Liver (tissue), 9 donors: ENCODE measurements around the gene PDZRN4. TPM values are rescaled to one million over a fixed set of nuclear protein-coding genes. Genes with fewer than 3 reads are reported as not detected.

Source experiments
- DNase-seq: peaks from one replicate; pipeline ENCODE4 v3.0.0-alpha.2; 2017; ENCODE audit warnings: low spot score
- H3K27ac ChIP-seq, 2 donors: one replicate each; pipeline ENCODE4 v1.7.0; 2013; ENCODE audit warnings: inconsistent platforms in 2 of 2, low read length in 2 of 2, control low read depth in 1 of 2, low read depth in 1 of 2, mild to moderate bottlenecking in 1 of 2
- H3K27me3 ChIP-seq, 4 donors: one replicate each; pipeline versions ENCODE4 v1.6.1 to v1.7.0; 2013; ENCODE audit warnings: low read length in 3 of 4, inconsistent platforms in 1 of 4, mild to moderate bottlenecking in 1 of 4, moderate library complexity in 1 of 4; ENCODE audit not compliant: control insufficient read depth in 4 of 4, insufficient read depth in 4 of 4
- H3K36me3 ChIP-seq, 4 donors: one replicate each; pipeline versions ENCODE4 v1.6.1 to v1.7.0; 2013; ENCODE audit warnings: low read length in 3 of 4, mild to moderate bottlenecking in 3 of 4, low read depth in 1 of 4, moderate library complexity in 1 of 4; ENCODE audit not compliant: control insufficient read depth in 4 of 4, insufficient read depth in 3 of 4
- H3K4me1 ChIP-seq, 4 donors: one replicate each; pipeline versions ENCODE4 v1.6.1 to v1.7.0; 2013; ENCODE audit warnings: low read length in 3 of 4, mild to moderate bottlenecking in 3 of 4, moderate library complexity in 1 of 4; ENCODE audit not compliant: control insufficient read depth in 4 of 4, insufficient read depth in 4 of 4
- H3K4me3 ChIP-seq, 3 donors: one replicate each; pipeline versions ENCODE4 v1.6.1 to v1.7.0; 2013; ENCODE audit warnings: low read length in 3 of 3, control low read depth in 1 of 3, low read depth in 1 of 3, mild to moderate bottlenecking in 1 of 3
- H3K9ac ChIP-seq, 2 donors: one replicate each; pipeline ENCODE4 v1.7.0; 2013; ENCODE audit warnings: low read length in 2 of 2, mild to moderate bottlenecking in 2 of 2, moderate library complexity in 2 of 2, control low read depth in 1 of 2, low read depth in 1 of 2
- H3K9me3 ChIP-seq, 4 donors: one replicate each; pipeline versions ENCODE4 v1.6.1 to v1.7.0; 2013; ENCODE audit warnings: low read length in 3 of 4; ENCODE audit not compliant: control insufficient read depth in 4 of 4
- EGR1 ChIP-seq, 2 donors: IDR thresholded peaks; 2 replicates each; pipeline ENCODE4 v1.6.1; 2016 to 2018; ENCODE audit warnings: antibody characterized with exemption in 2 of 2, low read depth in 2 of 2
- FOXA1 ChIP-seq: IDR thresholded peaks from 2 replicates; pipeline ENCODE4 v1.6.1; 2016; ENCODE audit warnings: antibody characterized with exemption
- FOXA2 ChIP-seq: IDR thresholded peaks from 2 replicates; pipeline ENCODE4 v1.6.1; 2016; ENCODE audit warnings: antibody characterized with exemption
- GABPA ChIP-seq, 2 donors: IDR thresholded peaks in 1 of 2; conservative IDR thresholded peaks in 1 of 2; 2 replicates each; pipeline ENCODE4 v1.6.1; 2016; ENCODE audit warnings: antibody characterized with exemption in 2 of 2, mild to moderate bottlenecking in 1 of 2, moderate library complexity in 1 of 2
- HNF4A ChIP-seq, 2 donors: conservative IDR thresholded peaks; 2 replicates each; pipeline ENCODE4 v1.6.1; 2016; ENCODE audit warnings: antibody characterized with exemption in 2 of 2, mild to moderate bottlenecking in 2 of 2
- HNF4G ChIP-seq: IDR thresholded peaks from 2 replicates; pipeline ENCODE4 v1.6.1; 2016; ENCODE audit warnings: antibody characterized with exemption
- JUND ChIP-seq, 2 donors: IDR thresholded peaks; 2 replicates each; pipeline ENCODE4 v1.6.1; 2016; ENCODE audit warnings: antibody characterized with exemption in 2 of 2
- NR2F2 ChIP-seq: IDR thresholded peaks from 2 replicates; pipeline ENCODE4 v1.6.1; 2016; ENCODE audit warnings: antibody characterized with exemption
- RAD21 ChIP-seq, 2 donors: IDR thresholded peaks; 2 replicates each; pipeline ENCODE4 v1.6.1; 2016; ENCODE audit warnings: antibody characterized with exemption in 2 of 2, mild to moderate bottlenecking in 2 of 2
- RXRA ChIP-seq, 2 donors: IDR thresholded peaks; 2 replicates each; pipeline ENCODE4 v1.6.1; 2017 to 2018; ENCODE audit warnings: antibody characterized with exemption in 2 of 2, mild to moderate bottlenecking in 1 of 2
- SP1 ChIP-seq: IDR thresholded peaks from 2 replicates; pipeline ENCODE4 v1.6.1; 2018; ENCODE audit warnings: antibody characterized with exemption, mild to moderate bottlenecking
- TAF1 ChIP-seq: conservative IDR thresholded peaks from 2 replicates; pipeline ENCODE4 v1.6.1; 2016; ENCODE audit warnings: antibody characterized with exemption, mild to moderate bottlenecking
- WGBS: extraction: QIAGEN DNeasy Blood & Tissue Kit; methylation state at CpG from one replicate; pipeline ENCODE4 v1.1.7; 2013; 5-methylcytosine and 5-hydroxymethylcytosine counted together
- polyA plus RNA-seq, 2 donors: library from polyadenylated mRNA; stranded (reverse) in 1 of 2; unstranded in 1 of 2; fragments of 200-250 nt in 1 of 2; fragments of >200 nt in 1 of 2; fragmentation: Nextera tagmentation in 1 of 2; extraction: Ambion mirVana in 1 of 2; gene quantifications; one replicate each; pipeline versions ENCODE4 v1.2.1 to v1.2.3, GENCODE V29; 2013 to 2015
- total RNA-seq, 2 donors: library from RNA; depleted of rRNA; stranded (reverse); fragments of >200 nt; gene quantifications; one replicate each; pipeline ENCODE4 v1.2.3, GENCODE V29; 2014
- TF ChIP-seq, protein P1 (sequence below): fragments of 150-350 bp; IDR thresholded peaks from 2 replicates; pipeline ENCODE4 v1.5.1; 2017; ENCODE audit warnings: improper control_type of control experiment, low read depth, low read length; ENCODE audit not compliant: missing input control
- TF ChIP-seq, protein P2 (sequence below): IDR thresholded peaks from 2 replicates; pipeline ENCODE4 v1.6.1; 2016; ENCODE audit warnings: antibody characterized with exemption
- TF ChIP-seq, protein P3 (sequence below): IDR thresholded peaks from 2 replicates; pipeline ENCODE4 v1.6.1; 2016; ENCODE audit warnings: antibody characterized with exemption
- donor health status: healthy.
- donor health status: healthy.
- donor health status: healthy.
- donor health status: healthy.
- donor health status: healthy.

Gene PDZRN4
- total and polyA plus RNA-seq, 4 donors, result 0.11 to 1.1 (median 0.24) TPM

DNA sequence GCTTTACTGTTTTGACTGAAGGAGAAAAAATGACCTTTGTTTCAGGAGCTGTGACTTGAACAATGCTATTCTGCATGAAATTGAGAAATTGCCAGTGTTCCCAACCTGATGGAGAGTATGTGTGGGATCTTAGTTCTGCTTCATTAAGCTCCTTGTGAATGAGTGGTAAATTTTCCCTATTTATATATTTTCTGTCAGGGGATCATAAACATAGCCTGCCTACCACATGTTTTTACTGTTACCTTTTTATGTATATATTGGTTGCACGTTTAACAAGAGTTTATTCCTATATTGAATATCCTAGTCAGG is 271.7 kb downstream of the PDZRN4 start (continued):
- TF ChIP-seq, protein P1, sequence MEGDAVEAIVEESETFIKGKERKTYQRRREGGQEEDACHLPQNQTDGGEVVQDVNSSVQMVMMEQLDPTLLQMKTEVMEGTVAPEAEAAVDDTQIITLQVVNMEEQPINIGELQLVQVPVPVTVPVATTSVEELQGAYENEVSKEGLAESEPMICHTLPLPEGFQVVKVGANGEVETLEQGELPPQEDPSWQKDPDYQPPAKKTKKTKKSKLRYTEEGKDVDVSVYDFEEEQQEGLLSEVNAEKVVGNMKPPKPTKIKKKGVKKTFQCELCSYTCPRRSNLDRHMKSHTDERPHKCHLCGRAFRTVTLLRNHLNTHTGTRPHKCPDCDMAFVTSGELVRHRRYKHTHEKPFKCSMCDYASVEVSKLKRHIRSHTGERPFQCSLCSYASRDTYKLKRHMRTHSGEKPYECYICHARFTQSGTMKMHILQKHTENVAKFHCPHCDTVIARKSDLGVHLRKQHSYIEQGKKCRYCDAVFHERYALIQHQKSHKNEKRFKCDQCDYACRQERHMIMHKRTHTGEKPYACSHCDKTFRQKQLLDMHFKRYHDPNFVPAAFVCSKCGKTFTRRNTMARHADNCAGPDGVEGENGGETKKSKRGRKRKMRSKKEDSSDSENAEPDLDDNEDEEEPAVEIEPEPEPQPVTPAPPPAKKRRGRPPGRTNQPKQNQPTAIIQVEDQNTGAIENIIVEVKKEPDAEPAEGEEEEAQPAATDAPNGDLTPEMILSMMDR, result no peak
- no peak for TF ChIP-seq TAF1
- no peak for TF ChIP-seq NR2F2

DNA sequence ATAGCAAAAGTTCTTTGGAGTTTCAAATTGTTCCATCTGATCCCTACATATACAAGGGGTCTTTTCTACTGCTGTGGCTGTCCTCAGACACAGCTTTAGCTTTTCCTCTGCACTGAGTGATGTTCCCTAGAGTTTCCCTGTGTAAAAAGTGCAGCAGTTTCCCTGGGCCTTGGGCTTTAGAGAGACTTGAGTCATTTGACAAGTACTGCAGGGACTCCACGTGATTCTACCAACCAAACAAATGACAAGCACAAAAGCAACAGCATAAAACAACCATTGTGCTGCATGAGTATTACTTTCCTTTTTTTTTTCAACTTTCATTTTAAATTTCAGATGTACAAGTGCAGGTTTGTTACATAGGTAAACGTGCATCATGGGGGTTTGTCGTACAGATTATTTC is 272.8 kb downstream of the PDZRN4 start:
- H3K9ac ChIP-seq, result no peak overlapping the region
- TF ChIP-seq RAD21 (IDR thresholded peaks at IDR 0.05), result no peak
- TF ChIP-seq SP1, result no peak
- TF ChIP-seq FOXA1, result no peak
- TF ChIP-seq, protein P1, result no peak
- TF ChIP-seq, protein P2, sequence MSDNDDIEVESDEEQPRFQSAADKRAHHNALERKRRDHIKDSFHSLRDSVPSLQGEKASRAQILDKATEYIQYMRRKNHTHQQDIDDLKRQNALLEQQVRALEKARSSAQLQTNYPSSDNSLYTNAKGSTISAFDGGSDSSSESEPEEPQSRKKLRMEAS, result no peak
- no peak for TF ChIP-seq JUND (IDR thresholded peaks at IDR 0.05)
- no peak for TF ChIP-seq HNF4G
- no peak for TF ChIP-seq GABPA (IDR thresholded peaks at IDR 0.05 in 1 of 2, conservative IDR thresholded peaks at IDR 0.05 in 1 of 2)
- 84% methylated on average over 3 of the region's 3 CpGs for WGBS
- no peaks in the 10 kb centered on the region for H3K36me3 ChIP-seq
- no peaks in the 10 kb centered on the region for H3K4me1 ChIP-seq
- H3K27ac ChIP-seq, result no peak overlapping the region
- H3K4me3 ChIP-seq, result no peak overlapping the region
- H3K27me3 ChIP-seq, result peaks cover 0 to 2% (median 0%) of the 10 kb centered on the region in 4 donors
- H3K9me3 ChIP-seq, result no peaks in the 10 kb centered on the region
- DNase-seq, result no peak

DNA sequence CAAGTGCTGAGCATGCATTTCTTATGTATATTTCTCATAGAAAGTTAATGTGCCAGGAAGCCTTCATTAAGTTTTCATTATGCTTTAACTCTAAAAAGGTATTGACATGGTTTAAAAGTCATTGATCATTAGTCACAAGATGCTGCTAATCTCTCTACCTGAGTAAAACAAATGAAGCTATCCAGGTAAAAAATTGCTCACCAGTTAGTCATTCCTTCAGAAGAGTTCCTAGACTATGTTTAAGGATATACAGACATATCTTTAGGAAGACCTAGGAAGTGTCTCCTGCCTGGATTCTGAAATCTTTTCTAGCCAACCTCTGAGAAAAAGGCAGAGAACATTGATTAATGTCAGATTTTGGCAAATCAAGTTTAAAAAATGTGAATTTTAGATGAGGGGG is 274.2 kb downstream of the PDZRN4 start:
- H3K4me3 ChIP-seq, result no peak overlapping the region
- H3K36me3 ChIP-seq, result no peaks in the 10 kb centered on the region
- DNase-seq, result no peak
- TF ChIP-seq HNF4A (conservative IDR thresholded peaks at IDR 0.05) (no peak), EGR1 (IDR thresholded peaks at IDR 0.05; ENCODE audit: low read depth in 2 of 2) (no peak), RXRA (IDR thresholded peaks at IDR 0.05) (no peak), HNF4G (no peak), FOXA2 (no peak), FOXA1 (no peak), SP1 (no peak)
- TF ChIP-seq, protein P3, sequence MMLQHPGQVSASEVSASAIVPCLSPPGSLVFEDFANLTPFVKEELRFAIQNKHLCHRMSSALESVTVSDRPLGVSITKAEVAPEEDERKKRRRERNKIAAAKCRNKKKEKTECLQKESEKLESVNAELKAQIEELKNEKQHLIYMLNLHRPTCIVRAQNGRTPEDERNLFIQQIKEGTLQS, result no peak
- TF ChIP-seq, protein P1, result no peak
- TF ChIP-seq, protein P2, result no peak
- H3K27ac ChIP-seq, result no peak overlapping the region
- H3K9me3 ChIP-seq, result no peaks in the 10 kb centered on the region
- H3K4me1 ChIP-seq, result no peaks in the 10 kb centered on the region
- H3K9ac ChIP-seq, result no peak overlapping the region
- H3K27me3 ChIP-seq, result peaks cover 0 to 2% (median 0%) of the 10 kb centered on the region in 4 donors
